Dendritic cell treated with granulocyte-macrophage colony-stimulating factor and Interleukin-4, amounts not matched to agents 40 ng/mL and 50 ng/mL, for 4 days (primary cell): ENCODE data around the gene SIRPA.

ENCODE experiments used
- H3K27ac Mint-ChIP-seq: one replicate; pipeline ENCODE4 v1.8.0; 2022; ENCODE audit warnings: mild to moderate bottlenecking, mixed read lengths
- H3K27me3 Mint-ChIP-seq: one replicate; pipeline ENCODE4 v1.8.0; 2022; ENCODE audit warnings: mild to moderate bottlenecking, mixed read lengths
- H3K36me3 Mint-ChIP-seq: one replicate; pipeline ENCODE4 v1.8.0; 2022; ENCODE audit warnings: low read depth, mixed read lengths
- H3K4me1 Mint-ChIP-seq: one replicate; pipeline ENCODE4 v1.8.0; 2022; ENCODE audit warnings: low read depth, mixed read lengths
- H3K4me3 Mint-ChIP-seq: one replicate; pipeline ENCODE4 v1.8.0; 2022; ENCODE audit warnings: mild to moderate bottlenecking, moderate library complexity, mixed read lengths
- H3K9me3 Mint-ChIP-seq: one replicate; pipeline ENCODE4 v1.8.0; 2022; ENCODE audit warnings: mixed read lengths
- intact Hi-C: fragments of 100-400 bp; cut with micrococcal nuclease; formaldehyde crosslinking; loops from one replicate; pipeline ENCODE4 v1.15.0; 2022

Gene SIRPA

GRCh38 chr20:1952737-1953530 is 57.7 kb downstream of the SIRPA start:
- Mint-ChIP-seq H3K27ac (no peak overlapping the region), H3K27me3 (no peaks in the 10 kb centered on the region), H3K36me3 (no peaks in the 10 kb centered on the region), H3K9me3 (no peaks in the 10 kb centered on the region), H3K4me3 (no peak overlapping the region), H3K4me1 (peaks cover 71% of the 10 kb centered on the region)
- intact Hi-C loops = no loop called here

- Mint-ChIP-seq H3K9me3 (no peaks in the 10 kb centered on the region), H3K27ac (no peak overlapping the region), H3K4me3 (no peak overlapping the region), H3K36me3 (no peaks in the 10 kb centered on the region), H3K27me3 (no peaks in the 10 kb centered on the region), H3K4me1 (peaks cover 64% of the 10 kb centered on the region)
- intact Hi-C loops = no loop called here
Measured at GRCh38 chr20:1953621-1954020, 58.4 kb downstream of the SIRPA start.

- H3K4me3 Mint-ChIP-seq = no peak overlapping the region
- no peaks in the 10 kb centered on the region for H3K36me3 Mint-ChIP-seq
- H3K4me1 Mint-ChIP-seq = peaks cover 48% of the 10 kb centered on the region
- H3K9me3 Mint-ChIP-seq = no peaks in the 10 kb centered on the region
- no peaks in the 10 kb centered on the region for H3K27me3 Mint-ChIP-seq
- H3K27ac Mint-ChIP-seq = peak overlapping the region; percentile 46
- intact Hi-C loops = no loop called here
Measured at GRCh38 chr20:1955217-1955616, 60.0 kb downstream of the SIRPA start.

GRCh38 chr20:1958426-1958825 is 63.2 kb downstream of the SIRPA start:
- Mint-ChIP-seq H3K36me3 (no peaks in the 10 kb centered on the region), H3K9me3 (no peaks in the 10 kb centered on the region), H3K27ac (no peak overlapping the region), H3K27me3 (peaks cover 1% of the 10 kb centered on the region), H3K4me3 (no peak overlapping the region), H3K4me1 (peaks cover 27% of the 10 kb centered on the region)
- intact Hi-C loops = no loop called here

GRCh38 chr20:1959156-1959555 is 63.9 kb downstream of the SIRPA start:
- intact Hi-C loops = no loop called here
- H3K27me3 Mint-ChIP-seq = peaks cover 1% of the 10 kb centered on the region
- H3K4me3 Mint-ChIP-seq = no peak overlapping the region
- H3K27ac Mint-ChIP-seq = no peak overlapping the region
- no peaks in the 10 kb centered on the region for H3K9me3 Mint-ChIP-seq
- H3K4me1 Mint-ChIP-seq = peaks cover 25% of the 10 kb centered on the region
- no peaks in the 10 kb centered on the region for H3K36me3 Mint-ChIP-seq

GRCh38 chr20:1961374-1961773 is 66.2 kb downstream of the SIRPA start:
- Mint-ChIP-seq H3K27ac (no peak overlapping the region), H3K4me3 (no peak overlapping the region), H3K27me3 (peaks cover 1% of the 10 kb centered on the region), H3K4me1 (peaks cover 34% of the 10 kb centered on the region), H3K9me3 (no peaks in the 10 kb centered on the region), H3K36me3 (no peaks in the 10 kb centered on the region)
- intact Hi-C loops = no loop called here

- no peak overlapping the region for H3K4me3 Mint-ChIP-seq
- no peak overlapping the region for H3K27ac Mint-ChIP-seq
- intact Hi-C loops = no loop called here
- H3K4me1 Mint-ChIP-seq = peaks cover 38% of the 10 kb centered on the region
- H3K27me3 Mint-ChIP-seq = peaks cover 1% of the 10 kb centered on the region
- no peaks in the 10 kb centered on the region for H3K36me3 Mint-ChIP-seq
- no peaks in the 10 kb centered on the region for H3K9me3 Mint-ChIP-seq
Measured at GRCh38 chr20:1964061-1964460, 68.9 kb downstream of the SIRPA start.

GRCh38 chr20:1964659-1965405 is 69.6 kb downstream of the SIRPA start:
- Mint-ChIP-seq H3K9me3 (no peaks in the 10 kb centered on the region), H3K27me3 (peaks cover 1% of the 10 kb centered on the region), H3K36me3 (no peaks in the 10 kb centered on the region), H3K27ac (peak overlapping the region; percentile 40), H3K4me1 (peaks cover 38% of the 10 kb centered on the region), H3K4me3 (no peak overlapping the region)
- intact Hi-C loops = loop anchor here (1.0 kb wide), 1 partner anchor 207 kb away; no protein-coding TSS in a partner anchor

GRCh38 chr20:1965520-1966351 is 70.5 kb downstream of the SIRPA start:
- peak overlapping the region; percentile 40 for H3K27ac Mint-ChIP-seq
- no peaks in the 10 kb centered on the region for H3K36me3 Mint-ChIP-seq
- H3K9me3 Mint-ChIP-seq = no peaks in the 10 kb centered on the region
- H3K4me1 Mint-ChIP-seq = peaks cover 38% of the 10 kb centered on the region
- no peak overlapping the region for H3K4me3 Mint-ChIP-seq
- intact Hi-C loops = loop anchor here (1.0 kb wide), 1 partner anchor 207 kb away; no protein-coding TSS in a partner anchor
- peaks cover 1% of the 10 kb centered on the region for H3K27me3 Mint-ChIP-seq

GRCh38 chr20:1968964-1969363 is 73.8 kb downstream of the SIRPA start:
- H3K27me3 Mint-ChIP-seq = peaks cover 13% of the 10 kb centered on the region
- intact Hi-C loops = no loop called here
- peaks cover 28% of the 10 kb centered on the region for H3K4me1 Mint-ChIP-seq
- no peak overlapping the region for H3K27ac Mint-ChIP-seq
- H3K36me3 Mint-ChIP-seq = no peaks in the 10 kb centered on the region
- H3K4me3 Mint-ChIP-seq = no peak overlapping the region
- H3K9me3 Mint-ChIP-seq = no peaks in the 10 kb centered on the region

- Mint-ChIP-seq H3K4me3 (no peak overlapping the region), H3K9me3 (no peaks in the 10 kb centered on the region), H3K36me3 (no peaks in the 10 kb centered on the region), H3K27me3 (peaks cover 25% of the 10 kb centered on the region), H3K27ac (no peak overlapping the region), H3K4me1 (no peaks in the 10 kb centered on the region)
- intact Hi-C loops = no loop called here
Measured at GRCh38 chr20:1971893-1972586, 76.8 kb downstream of the SIRPA start.

GRCh38 chr20:1973601-1974440 is 78.6 kb downstream of the SIRPA start:
- Mint-ChIP-seq H3K27ac (no peak overlapping the region), H3K4me1 (no peaks in the 10 kb centered on the region), H3K36me3 (no peaks in the 10 kb centered on the region)

GRCh38 chr20:1975291-1975690 is 80.1 kb downstream of the SIRPA start:
- peaks cover 44% of the 10 kb centered on the region for H3K27me3 Mint-ChIP-seq
- H3K4me3 Mint-ChIP-seq = no peak overlapping the region

More at GRCh38 chr20:1973601-1974440, 78.6 kb downstream of the SIRPA start:
- intact Hi-C loops = no loop called here
- Mint-ChIP-seq H3K4me3 (no peak overlapping the region), H3K27me3 (peaks cover 39% of the 10 kb centered on the region), H3K9me3 (no peaks in the 10 kb centered on the region)

More at GRCh38 chr20:1975291-1975690, 80.1 kb downstream of the SIRPA start:
- Mint-ChIP-seq H3K36me3 (no peaks in the 10 kb centered on the region), H3K4me1 (no peaks in the 10 kb centered on the region), H3K27ac (no peak overlapping the region), H3K9me3 (no peaks in the 10 kb centered on the region)
- intact Hi-C loops = no loop called here
